Nephron (organoid): ENCODE data around the gene GALNTL6.

Experiments used
- H3K27ac Mint-ChIP-seq, 3 experiments: 2 replicates each; pipeline ENCODE4 v1.8.0; 2020; ENCODE audit warnings: mixed read lengths in 3 of 3, mild to moderate bottlenecking in 2 of 3, moderate library complexity in 1 of 3
- H3K27me3 Mint-ChIP-seq: 2 replicates; pipeline ENCODE4 v1.8.0; 2021; ENCODE audit warnings: low read depth, mild to moderate bottlenecking, moderate library complexity, mixed read lengths
- H3K36me3 Mint-ChIP-seq: 2 replicates; pipeline ENCODE4 v1.8.0; 2020; ENCODE audit warnings: low read depth, mixed read lengths
- H3K4me1 Mint-ChIP-seq: 2 replicates; pipeline ENCODE4 v1.8.0; 2020; ENCODE audit warnings: mixed read lengths
- H3K4me3 Mint-ChIP-seq, 3 experiments: 2 replicates each; pipeline ENCODE4 v1.8.0; 2020; ENCODE audit warnings: mild to moderate bottlenecking in 3 of 3, mixed read lengths in 3 of 3, moderate library complexity in 2 of 3
- H3K9me3 Mint-ChIP-seq: 2 replicates; pipeline ENCODE4 v1.8.0; 2020; ENCODE audit warnings: mixed read lengths
- TF ChIP-seq, protein P1 (sequence below), 3 experiments: fragments of 200-600 bp; sonication (generic); IDR thresholded peaks; one replicate each; pipeline ENCODE4 v1.5.0; 2021; ENCODE audit warnings: antibody characterized with exemption in 3 of 3; ENCODE audit not compliant: unreplicated experiment in 3 of 3

The GALNTL6 gene

DNA sequence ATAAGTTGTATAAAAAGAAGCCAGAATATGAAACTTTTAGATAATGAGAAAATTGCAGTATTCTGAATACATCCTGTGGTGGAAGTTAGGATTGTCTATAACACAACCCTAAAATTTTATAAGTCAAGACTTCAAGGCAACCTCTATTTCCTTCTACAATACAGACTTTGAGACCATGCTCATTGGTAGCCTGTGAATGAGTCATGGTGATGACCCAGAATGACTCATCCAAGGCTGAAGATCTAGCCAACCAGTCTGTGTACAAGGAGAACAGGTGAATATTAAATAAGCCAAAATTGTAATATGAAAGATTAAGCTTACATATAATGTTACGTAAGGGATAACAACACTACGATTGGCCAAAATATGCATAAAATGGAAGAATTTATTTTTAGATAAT, 879.5 kb downstream of the GALNTL6 start:
- no peaks in the 10 kb centered on the region for H3K4me1 Mint-ChIP-seq
- no peak overlapping the region for H3K4me3 Mint-ChIP-seq
- peaks cover 3% of the 10 kb centered on the region for H3K27me3 Mint-ChIP-seq
- TF ChIP-seq, protein P1, sequence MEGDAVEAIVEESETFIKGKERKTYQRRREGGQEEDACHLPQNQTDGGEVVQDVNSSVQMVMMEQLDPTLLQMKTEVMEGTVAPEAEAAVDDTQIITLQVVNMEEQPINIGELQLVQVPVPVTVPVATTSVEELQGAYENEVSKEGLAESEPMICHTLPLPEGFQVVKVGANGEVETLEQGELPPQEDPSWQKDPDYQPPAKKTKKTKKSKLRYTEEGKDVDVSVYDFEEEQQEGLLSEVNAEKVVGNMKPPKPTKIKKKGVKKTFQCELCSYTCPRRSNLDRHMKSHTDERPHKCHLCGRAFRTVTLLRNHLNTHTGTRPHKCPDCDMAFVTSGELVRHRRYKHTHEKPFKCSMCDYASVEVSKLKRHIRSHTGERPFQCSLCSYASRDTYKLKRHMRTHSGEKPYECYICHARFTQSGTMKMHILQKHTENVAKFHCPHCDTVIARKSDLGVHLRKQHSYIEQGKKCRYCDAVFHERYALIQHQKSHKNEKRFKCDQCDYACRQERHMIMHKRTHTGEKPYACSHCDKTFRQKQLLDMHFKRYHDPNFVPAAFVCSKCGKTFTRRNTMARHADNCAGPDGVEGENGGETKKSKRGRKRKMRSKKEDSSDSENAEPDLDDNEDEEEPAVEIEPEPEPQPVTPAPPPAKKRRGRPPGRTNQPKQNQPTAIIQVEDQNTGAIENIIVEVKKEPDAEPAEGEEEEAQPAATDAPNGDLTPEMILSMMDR (IDR thresholded peaks at IDR 0.05; ENCODE audit: unreplicated experiment in 3 of 3) = no peak
- peaks cover 5% of the 10 kb centered on the region for H3K9me3 Mint-ChIP-seq
- no peaks in the 10 kb centered on the region for H3K36me3 Mint-ChIP-seq
- no peak overlapping the region for H3K27ac Mint-ChIP-seq

- Mint-ChIP-seq H3K4me1 (no peaks in the 10 kb centered on the region), H3K27me3 (no peaks in the 10 kb centered on the region), H3K36me3 (no peaks in the 10 kb centered on the region), H3K27ac (no peak overlapping the region), H3K9me3 (peaks cover 4% of the 10 kb centered on the region), H3K4me3 (no peak overlapping the region)
- TF ChIP-seq, protein P1 (IDR thresholded peaks at IDR 0.05; ENCODE audit: unreplicated experiment in 3 of 3) = no peak
These were observed 885.1 kb downstream of the GALNTL6 start for GRCh38 chr4:172698256-172698655.

- Mint-ChIP-seq H3K27ac (no peak overlapping the region), H3K27me3 (no peaks in the 10 kb centered on the region), H3K9me3 (peaks cover 34% of the 10 kb centered on the region), H3K4me1 (no peaks in the 10 kb centered on the region), H3K4me3 (no peak overlapping the region), H3K36me3 (peaks cover 5% of the 10 kb centered on the region)
- TF ChIP-seq, protein P1 (IDR thresholded peaks at IDR 0.05; ENCODE audit: unreplicated experiment in 3 of 3) = no peak
These were observed 892.4 kb downstream of the GALNTL6 start for GRCh38 chr4:172705565-172705964.

- Mint-ChIP-seq H3K4me1 (no peaks in the 10 kb centered on the region), H3K27ac (no peak overlapping the region), H3K9me3 (peaks cover 34% of the 10 kb centered on the region), H3K27me3 (no peaks in the 10 kb centered on the region), H3K4me3 (no peak overlapping the region), H3K36me3 (peaks cover 5% of the 10 kb centered on the region)
- TF ChIP-seq, protein P1 (IDR thresholded peaks at IDR 0.05; ENCODE audit: unreplicated experiment in 3 of 3) = no peak
These were observed 892.8 kb downstream of the GALNTL6 start for GRCh38 chr4:172706000-172706399.

DNA sequence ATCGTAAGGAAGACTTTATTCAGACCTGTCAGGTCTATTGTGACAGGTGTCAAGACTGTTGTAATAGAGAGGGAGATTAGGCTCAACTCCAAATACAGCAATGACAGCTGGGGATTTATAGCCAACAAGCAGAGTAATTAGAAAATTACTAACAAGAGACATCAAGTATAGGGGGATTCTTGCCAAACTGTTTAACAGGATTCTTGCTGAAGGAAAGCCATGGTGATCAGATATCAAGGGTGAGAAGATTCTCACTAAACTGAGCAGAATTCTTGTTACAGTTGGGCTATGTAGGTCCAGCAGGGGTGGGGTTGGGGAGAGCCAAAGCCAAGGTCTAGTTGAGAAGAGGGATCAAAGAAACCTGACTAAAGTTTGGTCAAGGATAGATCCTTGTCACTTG, 894.4 kb downstream of the GALNTL6 start:
- Mint-ChIP-seq H3K27ac (no peak overlapping the region), H3K27me3 (no peaks in the 10 kb centered on the region), H3K4me3 (no peak overlapping the region), H3K4me1 (no peaks in the 10 kb centered on the region), H3K36me3 (peaks cover 5% of the 10 kb centered on the region), H3K9me3 (peaks cover 34% of the 10 kb centered on the region)
- TF ChIP-seq, protein P1 (IDR thresholded peaks at IDR 0.05; ENCODE audit: unreplicated experiment in 3 of 3) = no peak

GRCh38 chr4:172708184-172708583, 895.0 kb downstream of the GALNTL6 start:
- Mint-ChIP-seq H3K27me3 (no peaks in the 10 kb centered on the region), H3K27ac (no peak overlapping the region), H3K4me3 (no peak overlapping the region), H3K36me3 (peaks cover 5% of the 10 kb centered on the region), H3K9me3 (peaks cover 33% of the 10 kb centered on the region), H3K4me1 (no peaks in the 10 kb centered on the region)
- TF ChIP-seq, protein P1 (IDR thresholded peaks at IDR 0.05; ENCODE audit: unreplicated experiment in 3 of 3) = no peak
